Ovary (tissue), 3 donors: ENCODE measurements around the gene TRPM3.

ENCODE experiments used
- EP300 ChIP-seq: sonication (generic); formaldehyde crosslinking; IDR thresholded peaks from one replicate; pipeline ENCODE4 v1.6.1; 2017; ENCODE audit warnings: antibody characterized with exemption
- POLR2A ChIP-seq: fragments of 450-650 bp; IDR thresholded peaks from one replicate; pipeline ENCODE4 v1.6.1; 2017; ENCODE audit warnings: antibody characterized with exemption, mild to moderate bottlenecking, moderate library complexity
- TF ChIP-seq, protein P1 (sequence below), 3 donors: fragments of 450-650 bp in 2 of 3; fragments of 200-600 bp in 1 of 3; IDR thresholded peaks; one replicate each; pipeline versions ENCODE4 v1.5.1 to v1.8.0; 2016 to 2022; ENCODE audit warnings: antibody characterized with exemption in 3 of 3, mild to moderate bottlenecking in 1 of 3
- donor health status: DM: no; HTN: no; CAD: no.

DNA sequence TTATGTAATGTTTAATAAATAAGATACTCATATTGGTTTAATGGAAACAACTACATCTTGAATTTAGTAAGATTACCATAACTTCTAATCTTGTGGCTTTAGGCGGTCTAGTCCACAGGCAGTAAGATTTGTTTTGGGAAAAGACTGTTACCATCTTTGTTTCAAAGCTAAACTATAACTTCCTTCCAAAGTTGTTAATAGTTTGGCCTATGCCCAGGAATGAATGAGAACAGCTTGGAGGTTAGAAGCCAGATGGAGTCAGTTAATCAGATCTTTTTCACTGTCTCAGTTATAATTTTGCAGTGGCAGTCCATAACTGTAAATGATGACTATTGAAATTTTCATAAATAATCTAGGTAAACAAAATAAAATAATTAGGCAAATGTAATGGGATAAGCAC lies 465.1 kb downstream of the TRPM3 start:
- TF ChIP-seq, protein P1, sequence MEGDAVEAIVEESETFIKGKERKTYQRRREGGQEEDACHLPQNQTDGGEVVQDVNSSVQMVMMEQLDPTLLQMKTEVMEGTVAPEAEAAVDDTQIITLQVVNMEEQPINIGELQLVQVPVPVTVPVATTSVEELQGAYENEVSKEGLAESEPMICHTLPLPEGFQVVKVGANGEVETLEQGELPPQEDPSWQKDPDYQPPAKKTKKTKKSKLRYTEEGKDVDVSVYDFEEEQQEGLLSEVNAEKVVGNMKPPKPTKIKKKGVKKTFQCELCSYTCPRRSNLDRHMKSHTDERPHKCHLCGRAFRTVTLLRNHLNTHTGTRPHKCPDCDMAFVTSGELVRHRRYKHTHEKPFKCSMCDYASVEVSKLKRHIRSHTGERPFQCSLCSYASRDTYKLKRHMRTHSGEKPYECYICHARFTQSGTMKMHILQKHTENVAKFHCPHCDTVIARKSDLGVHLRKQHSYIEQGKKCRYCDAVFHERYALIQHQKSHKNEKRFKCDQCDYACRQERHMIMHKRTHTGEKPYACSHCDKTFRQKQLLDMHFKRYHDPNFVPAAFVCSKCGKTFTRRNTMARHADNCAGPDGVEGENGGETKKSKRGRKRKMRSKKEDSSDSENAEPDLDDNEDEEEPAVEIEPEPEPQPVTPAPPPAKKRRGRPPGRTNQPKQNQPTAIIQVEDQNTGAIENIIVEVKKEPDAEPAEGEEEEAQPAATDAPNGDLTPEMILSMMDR (IDR thresholded peaks at IDR 0.05): no peak
- TF ChIP-seq POLR2A (no peak), EP300 (no peak)
